Mucosa of stomach (tissue), 1 donor: ENCODE results near the gene ALAD.
"Not testable (repeated sequence)": the region's sequence is repeated elsewhere in the genome, so short reads cannot be mapped to it uniquely, and the experiment has no call there.

Experiments
- H3K27me3 ChIP-seq: one replicate; pipeline ENCODE4 v1.7.0; 2013; ENCODE audit warnings: mild to moderate bottlenecking, low read length; ENCODE audit not compliant: control insufficient read depth, insufficient read depth
- H3K36me3 ChIP-seq: one replicate; pipeline ENCODE4 v1.7.0; 2013; ENCODE audit warnings: low read length; ENCODE audit not compliant: control insufficient read depth, insufficient read depth
- H3K4me1 ChIP-seq: one replicate; pipeline ENCODE4 v1.7.0; 2013; ENCODE audit warnings: mild to moderate bottlenecking, low read length; ENCODE audit not compliant: control insufficient read depth, insufficient read depth
- H3K4me3 ChIP-seq: one replicate; pipeline ENCODE4 v1.7.0; 2013; ENCODE audit warnings: low read length
- H3K9ac ChIP-seq: one replicate; pipeline ENCODE4 v1.7.0; 2013; ENCODE audit warnings: mild to moderate bottlenecking, low read length, moderate library complexity
- H3K9me3 ChIP-seq: one replicate; pipeline ENCODE4 v1.7.0; 2013; ENCODE audit warnings: mild to moderate bottlenecking, low read length, moderate library complexity; ENCODE audit not compliant: control insufficient read depth
- donor health status: Pancreatic carcinoma.

Gene ALAD

GRCh38 chr9:113401027-113401792 lies at the start of gene ALAD:
Gene ALAD (minus strand): TSS chr9:113401284. CDS start chr9:113393559, 7,725 bp downstream.
- Histone ChIP-seq H3K4me1 (peaks cover 47% of the 10 kb centered on the region), H3K36me3 (no peaks in the 10 kb centered on the region), H3K27me3 (no peaks in the 10 kb centered on the region), H3K9me3 (no peaks in the 10 kb centered on the region), H3K9ac (peak within 1 kb of the TSS; percentile 71), H3K4me3 (peak within 1 kb of the TSS; percentile 64)

- no peaks in the 10 kb centered on the region for H3K36me3 ChIP-seq
- no peak overlapping the region for H3K9ac ChIP-seq
- no peaks in the 10 kb centered on the region for H3K4me1 ChIP-seq
- no peaks in the 10 kb centered on the region for H3K27me3 ChIP-seq
- no peaks in the 10 kb centered on the region for H3K9me3 ChIP-seq
- H3K4me3 ChIP-seq: no peak overlapping the region
Measured at GRCh38 chr9:113449376-113449775, 48.3 kb upstream of the ALAD start.

GRCh38 chr9:113446323-113446740 lies 45.2 kb upstream of the ALAD start:
- H3K36me3 ChIP-seq: no peaks in the 10 kb centered on the region
- no peak overlapping the region for H3K4me3 ChIP-seq
- H3K4me1 ChIP-seq: no peaks in the 10 kb centered on the region
- no peaks in the 10 kb centered on the region for H3K27me3 ChIP-seq
- H3K9ac ChIP-seq: no peak overlapping the region
- no peaks in the 10 kb centered on the region for H3K9me3 ChIP-seq

DNA sequence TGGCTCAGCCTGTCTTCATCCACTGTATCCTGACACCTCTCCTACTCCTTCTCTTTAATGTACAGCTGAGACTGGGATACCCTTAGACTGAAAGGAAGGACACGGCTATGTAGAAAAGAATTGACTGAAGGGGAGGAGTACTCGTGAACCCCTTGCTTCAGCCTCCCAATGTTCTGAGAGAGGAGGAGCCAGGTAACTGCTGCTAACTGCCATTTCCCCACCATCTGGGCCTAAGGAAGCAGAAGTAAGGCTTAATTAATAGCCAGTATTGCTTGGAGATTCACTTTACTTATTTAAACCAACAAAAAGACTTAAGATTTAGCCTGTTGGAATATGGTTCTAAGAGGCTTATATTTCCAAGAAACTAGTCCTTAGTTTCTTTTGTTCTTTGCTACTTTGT lies 43.7 kb upstream of the ALAD start:
- Histone ChIP-seq H3K9me3 (no peaks in the 10 kb centered on the region), H3K27me3 (no peaks in the 10 kb centered on the region), H3K4me3 (no peak overlapping the region), H3K4me1 (no peaks in the 10 kb centered on the region), H3K9ac (no peak overlapping the region), H3K36me3 (no peaks in the 10 kb centered on the region)

DNA sequence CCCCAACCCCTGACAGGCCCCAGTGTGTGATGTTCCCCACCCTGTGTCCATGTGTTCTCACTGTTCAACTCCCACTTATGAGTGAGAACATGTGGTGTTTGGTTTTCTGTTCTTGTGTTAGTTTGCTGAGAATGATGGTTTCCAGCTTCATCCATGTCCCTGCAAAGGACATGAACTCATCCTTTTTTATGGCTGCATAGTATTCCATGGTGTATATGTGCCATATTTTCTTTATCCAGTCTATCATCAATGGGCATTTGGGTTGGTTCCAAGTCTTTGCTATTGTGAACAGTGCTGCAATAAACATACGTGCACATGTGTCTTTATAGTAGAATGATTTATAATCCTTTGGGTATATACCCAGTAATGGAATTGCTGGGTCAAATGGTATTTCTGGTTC lies 36.6 kb upstream of the ALAD start:
- not testable (repeated sequence) for H3K4me1 ChIP-seq, H3K36me3 ChIP-seq, H3K9ac ChIP-seq, H3K9me3 ChIP-seq, H3K27me3 ChIP-seq, H3K4me3 ChIP-seq

DNA sequence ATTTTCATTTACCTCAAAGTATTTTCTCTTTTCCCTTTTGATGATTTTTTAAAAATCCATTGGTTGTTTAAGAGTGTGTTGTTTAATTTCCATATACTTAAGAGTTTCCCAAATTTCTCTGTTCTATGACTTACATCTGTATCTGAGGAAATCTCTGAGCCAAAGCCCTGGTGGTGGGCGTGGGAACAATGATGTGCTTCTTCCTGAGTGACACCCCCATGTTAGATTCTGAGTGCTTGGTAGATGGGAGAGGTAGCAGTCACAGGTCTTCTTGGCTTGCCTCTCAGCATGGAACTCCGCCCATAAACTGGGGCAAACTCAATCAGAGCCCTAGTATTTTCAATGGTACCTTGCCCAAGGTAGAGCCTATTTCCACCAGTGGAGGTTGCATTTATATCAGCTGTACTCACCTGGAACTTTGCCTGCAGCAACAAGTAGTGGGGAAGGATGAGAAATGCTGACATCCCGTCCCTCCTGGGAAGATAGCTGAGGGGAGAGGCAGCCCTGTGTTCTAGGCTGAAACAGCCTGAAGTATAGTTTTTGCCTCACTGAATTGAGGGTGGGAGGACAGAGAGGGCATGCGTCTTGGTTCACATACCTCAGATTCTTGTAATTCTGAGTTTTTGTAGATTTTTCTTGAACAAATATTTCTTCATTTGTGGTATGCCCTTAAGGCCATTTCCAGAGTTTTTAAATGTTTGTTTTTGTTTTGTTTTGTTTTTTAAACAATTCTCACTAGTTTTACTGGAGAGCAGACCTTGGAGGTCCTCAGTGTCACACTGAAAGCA lies 35.8 kb upstream of the ALAD start:
- Histone ChIP-seq H3K9me3 (no peaks in the 10 kb centered on the region), H3K27me3 (no peaks in the 10 kb centered on the region), H3K4me3 (no peak overlapping the region), H3K36me3 (no peaks in the 10 kb centered on the region), H3K9ac (no peak overlapping the region), H3K4me1 (no peaks in the 10 kb centered on the region)

GRCh38 chr9:113431191-113431590 lies 30.1 kb upstream of the ALAD start:
- H3K9ac ChIP-seq: no peak overlapping the region
- no peaks in the 10 kb centered on the region for H3K36me3 ChIP-seq
- H3K4me1 ChIP-seq: no peaks in the 10 kb centered on the region
- no peaks in the 10 kb centered on the region for H3K9me3 ChIP-seq
- no peak overlapping the region for H3K4me3 ChIP-seq
- no peaks in the 10 kb centered on the region for H3K27me3 ChIP-seq

- Histone ChIP-seq H3K4me3 (no peak overlapping the region), H3K4me1 (no peaks in the 10 kb centered on the region), H3K27me3 (no peaks in the 10 kb centered on the region), H3K9me3 (no peaks in the 10 kb centered on the region), H3K36me3 (no peaks in the 10 kb centered on the region), H3K9ac (no peak overlapping the region)
Measured at GRCh38 chr9:113428062-113428615, 27.1 kb upstream of the ALAD start.

- Histone ChIP-seq H3K9ac (no peak overlapping the region), H3K9me3 (no peaks in the 10 kb centered on the region), H3K36me3 (no peaks in the 10 kb centered on the region), H3K4me1 (no peaks in the 10 kb centered on the region), H3K27me3 (no peaks in the 10 kb centered on the region), H3K4me3 (no peak overlapping the region)
Measured at GRCh38 chr9:113427629-113428028, 26.5 kb upstream of the ALAD start.

DNA sequence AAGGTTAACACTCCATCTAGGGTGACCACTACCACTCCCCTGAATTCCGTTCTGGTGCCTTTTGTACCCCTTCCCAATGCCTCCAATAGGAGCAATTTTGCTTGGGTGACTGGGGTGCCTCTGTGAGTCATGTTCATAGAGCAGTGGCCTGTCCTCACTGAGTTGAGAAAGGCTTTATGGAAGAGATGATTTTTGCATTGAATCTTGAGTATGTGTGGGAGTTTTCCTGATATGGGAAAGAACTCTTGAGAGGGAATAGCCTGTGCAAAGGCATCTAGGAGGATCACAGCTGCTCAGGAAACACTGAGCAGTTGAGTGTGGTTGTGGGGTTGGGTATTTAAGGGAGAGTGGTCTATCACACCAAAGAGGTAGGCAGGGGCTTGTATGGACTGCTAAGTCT lies 25.6 kb upstream of the ALAD start:
- H3K9me3 ChIP-seq: no peaks in the 10 kb centered on the region
- H3K27me3 ChIP-seq: no peaks in the 10 kb centered on the region
- no peak overlapping the region for H3K4me3 ChIP-seq
- H3K9ac ChIP-seq: no peak overlapping the region
- no peaks in the 10 kb centered on the region for H3K4me1 ChIP-seq
- H3K36me3 ChIP-seq: no peaks in the 10 kb centered on the region

- Histone ChIP-seq H3K36me3 (no peaks in the 10 kb centered on the region), H3K27me3 (no peaks in the 10 kb centered on the region)
Measured at GRCh38 chr9:113425072-113425471, 24.0 kb upstream of the ALAD start.

GRCh38 chr9:113421726-113422125 lies 20.6 kb upstream of the ALAD start:
- Histone ChIP-seq H3K4me1 (no peaks in the 10 kb centered on the region), H3K27me3 (no peaks in the 10 kb centered on the region), H3K4me3 (no peak overlapping the region), H3K9ac (no peak overlapping the region), H3K9me3 (no peaks in the 10 kb centered on the region), H3K36me3 (no peaks in the 10 kb centered on the region)

More at GRCh38 chr9:113425072-113425471, 24.0 kb upstream of the ALAD start:
- Histone ChIP-seq H3K9me3 (no peaks in the 10 kb centered on the region), H3K4me1 (no peaks in the 10 kb centered on the region), H3K4me3 (no peak overlapping the region), H3K9ac (no peak overlapping the region)
